ENCODE results near the gene CHRM2. TPM values are rescaled to one million over a fixed set of nuclear protein-coding genes. Genes with fewer than 3 reads are reported as not detected.

CHRM2 gene
- total and polyA plus RNA-seq, 2 of the 4 experiments (the other 2 are of a cell fraction): 79.3 to 184 TPM

DNA sequence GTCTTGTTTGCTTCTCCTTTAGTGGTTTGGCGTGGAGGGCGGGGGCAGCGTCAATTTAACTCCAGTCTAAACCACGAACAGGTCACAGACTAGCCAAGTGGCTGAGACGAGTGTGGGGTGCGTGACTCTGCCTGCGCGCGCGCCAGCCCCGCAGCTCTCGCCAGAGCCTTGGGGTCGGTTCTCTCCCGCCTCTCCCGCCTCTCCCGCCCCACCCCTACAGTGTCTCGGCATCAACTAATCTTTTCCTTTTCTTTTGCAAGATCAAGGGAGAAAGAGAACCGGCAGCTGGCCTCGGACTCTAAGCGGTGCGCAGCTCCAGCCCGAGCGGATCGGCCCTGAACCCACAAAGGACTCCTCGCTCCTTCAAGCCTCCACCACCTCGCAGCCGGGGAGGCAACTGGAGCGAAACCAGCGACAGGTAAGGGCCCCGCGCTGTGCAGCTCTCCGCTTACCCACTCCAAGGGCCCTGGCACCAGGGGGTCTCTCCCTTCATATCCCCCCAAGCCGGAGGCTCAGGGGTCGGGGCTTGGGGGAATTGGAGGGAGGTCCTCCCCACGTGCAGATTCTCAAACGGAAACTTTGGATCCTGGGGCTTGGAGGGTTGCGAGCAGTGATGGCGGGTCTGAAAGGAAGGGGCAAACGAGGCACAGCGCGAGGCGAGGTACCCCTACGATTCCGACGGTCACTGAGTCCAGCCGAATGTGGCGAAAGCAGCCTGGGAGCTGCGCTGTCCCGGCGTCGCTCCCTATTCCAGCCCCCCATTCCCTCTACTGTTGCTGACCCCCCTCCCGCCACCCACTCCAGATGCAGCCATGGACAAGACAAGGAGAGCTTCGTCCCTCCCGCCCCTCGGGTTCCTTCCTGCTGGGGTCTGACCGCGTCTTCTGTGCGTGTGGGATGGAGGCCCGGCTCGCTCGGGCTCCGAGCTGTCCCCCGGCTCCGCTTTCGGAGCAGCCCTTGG lies 829 bp downstream of the CHRM2 start (continued):
- TF ChIP-seq MAFK (IDR thresholded peaks at IDR 0.05; ENCODE audit: low read depth, low read length): no peak
- no peak for TF ChIP-seq POLR2A (IDR thresholded peaks at IDR 0.05; ENCODE audit: low read depth, low read length)
- TF ChIP-seq RCOR1 (IDR thresholded peaks at IDR 0.05; ENCODE audit: insufficient replicate concordance, low read length): no peak
- TF ChIP-seq FOS (IDR thresholded peaks at IDR 0.05; ENCODE audit: low read depth, low read length): no peak
